Lower leg skin (tissue), 4 donors: ENCODE results near the gene PEAK1. TPM values are rescaled to one million over a fixed set of nuclear protein-coding genes. Genes with fewer than 3 reads are reported as not detected.

Experiments
- DNase-seq, 2 donors: peaks; one replicate each; pipeline ENCODE4 v3.0.0-alpha.2; 2019; ENCODE audit warnings: low spot score in 2 of 2
- H3K4me3 ChIP-seq: fragments of 200-600 bp; sonication (generic); 2 replicates; pipeline ENCODE4 v1.5.1; 2017; ENCODE audit warnings: mild to moderate bottlenecking, low read depth; ENCODE audit not compliant: poor library complexity, severe bottlenecking
- CTCF ChIP-seq, 3 donors: fragments of 450-650 bp; IDR thresholded peaks; one replicate each; pipeline ENCODE4 v1.5.1; 2016; ENCODE audit warnings: antibody characterized with exemption in 3 of 3, mild to moderate bottlenecking in 3 of 3, moderate library complexity in 2 of 3
- POLR2A ChIP-seq, 2 donors: fragments of 450-650 bp; IDR thresholded peaks; one replicate each; pipeline ENCODE4 v1.6.1; 2016 to 2017; ENCODE audit warnings: antibody characterized with exemption in 2 of 2, mild to moderate bottlenecking in 1 of 2, moderate library complexity in 1 of 2
- WGBS, 2 donors: methylation state at CpG; one replicate each; pipeline ENCODE4 v1.1.5; 2018; 5-methylcytosine and 5-hydroxymethylcytosine counted together
- intact Hi-C: fragments of 100-400 bp; cut with DNase I; formaldehyde crosslinking; loops from one replicate; pipeline ENCODE4 v1.15.0; 2023; ENCODE audit warnings: low total_unique reads
- total RNA-seq, 4 donors: library from RNA; depleted of rRNA; stranded (reverse); fragments of >200 nt; gene quantifications; one replicate each; pipeline ENCODE4 v1.1.0, GENCODE V29; 2016

PEAK1 gene
- total RNA-seq, 4 donors from 2014 or later: 23.4 to 38.2 (median 31.0) TPM

- intact Hi-C loops: no loop called here
- 87 to 92% methylated on average over 8 of the region's 8 CpGs for WGBS, 2 donors
- DNase-seq: no peak
- H3K4me3 ChIP-seq: no peak overlapping the region
- TF ChIP-seq POLR2A (IDR thresholded peaks at IDR 0.05) (no peak), CTCF (IDR thresholded peaks at IDR 0.05) (no peak)
Observed at GRCh38 chr15:77370580-77370979, 49.3 kb downstream of the PEAK1 start.

GRCh38 chr15:77369168-77369567 lies 50.7 kb downstream of the PEAK1 start:
- WGBS, 2 donors: 68 to 74% methylated on average over 4 of the region's 4 CpGs
- intact Hi-C loops: loop anchor here (10.0 kb wide), 1 partner anchor 116 kb away; no protein-coding TSS in a partner anchor
- TF ChIP-seq CTCF (IDR thresholded peaks at IDR 0.05) (no peak), POLR2A (IDR thresholded peaks at IDR 0.05) (no peak)
- DNase-seq: no peak
- no peak overlapping the region for H3K4me3 ChIP-seq

- 87 to 91% methylated on average over 2 of the region's 2 CpGs for WGBS, 2 donors
- no peak overlapping the region for H3K4me3 ChIP-seq
- TF ChIP-seq POLR2A (IDR thresholded peaks at IDR 0.05) (no peak), CTCF (IDR thresholded peaks at IDR 0.05) (no peak)
- no peak for DNase-seq
- intact Hi-C loops: loop anchor here (10.0 kb wide), 1 partner anchor 117 kb away; no protein-coding TSS in a partner anchor
Observed at GRCh38 chr15:77367631-77368030, 52.3 kb downstream of the PEAK1 start.

- TF ChIP-seq CTCF (IDR thresholded peaks at IDR 0.05): no peak
- TF ChIP-seq POLR2A (IDR thresholded peaks at IDR 0.05): no peak
- intact Hi-C loops: loop anchor here (10.0 kb wide), 1 partner anchor 123 kb away; no protein-coding TSS in a partner anchor
- H3K4me3 ChIP-seq: no peak overlapping the region
- WGBS, 2 donors: 80 to 87% methylated on average over 1 of the region's 1 CpG
- DNase-seq: no peak
Observed at GRCh38 chr15:77361456-77361855, 58.4 kb downstream of the PEAK1 start.

GRCh38 chr15:77358545-77359240 lies 61.2 kb downstream of the PEAK1 start:
- WGBS, 2 donors: 85 to 90% methylated on average over 5 of the region's 5 CpGs
- TF ChIP-seq POLR2A (IDR thresholded peaks at IDR 0.05) (no peak), CTCF (IDR thresholded peaks at IDR 0.05) (no peak)
- intact Hi-C loops: no loop called here
- H3K4me3 ChIP-seq: no peak overlapping the region
- DNase-seq: no peak

- DNase-seq: no peak
- intact Hi-C loops: no loop called here
- H3K4me3 ChIP-seq: no peak overlapping the region
- 96 to 97% methylated on average over 3 of the region's 3 CpGs for WGBS, 2 donors
- TF ChIP-seq CTCF (IDR thresholded peaks at IDR 0.05): no peak
- TF ChIP-seq POLR2A (IDR thresholded peaks at IDR 0.05): no peak
Observed at GRCh38 chr15:77356305-77356704, 63.6 kb downstream of the PEAK1 start.
